H9 (cell line): ENCODE results near the gene ANKRD13B. TPM values are rescaled to one million over a fixed set of nuclear protein-coding genes. Genes with fewer than 3 reads are reported as not detected.

Experiments
- DNase-seq: peaks from one replicate; pipeline ENCODE4 v3.0.0-alpha.2; 2017
- H2AFZ ChIP-seq: one replicate; pipeline ENCODE4 v1.6.1; 2013; ENCODE audit warnings: mild to moderate bottlenecking, low read length, control low read depth, moderate library complexity
- H2AK5ac ChIP-seq: 2 replicates; pipeline ENCODE4 v1.6.1; 2013; ENCODE audit warnings: low read length, control low read depth, mixed read lengths; ENCODE audit not compliant: insufficient read length
- H2BK120ac ChIP-seq: one replicate; pipeline ENCODE4 v1.6.1; 2013; ENCODE audit warnings: low read depth, mild to moderate bottlenecking, low read length, control low read depth, inconsistent platforms; ENCODE audit not compliant: poor library complexity, severe bottlenecking
- H2BK12ac ChIP-seq: 2 replicates; pipeline ENCODE4 v1.6.1; 2013; ENCODE audit warnings: low read length, control low read depth, mixed read lengths, low read depth; ENCODE audit not compliant: insufficient read length
- H2BK15ac ChIP-seq: 2 replicates; pipeline ENCODE4 v1.6.1; 2013; ENCODE audit warnings: low read depth, low read length, control low read depth
- H2BK20ac ChIP-seq: one replicate; pipeline ENCODE4 v1.6.1; 2013; ENCODE audit warnings: low read depth, mild to moderate bottlenecking, low read length, control low read depth, inconsistent platforms; ENCODE audit not compliant: poor library complexity, severe bottlenecking
- H2BK5ac ChIP-seq: 2 replicates; pipeline ENCODE4 v1.6.1; 2013; ENCODE audit warnings: low read length, control low read depth, mixed read lengths; ENCODE audit not compliant: insufficient read length
- H3K14ac ChIP-seq: 2 replicates; pipeline ENCODE4 v1.6.1; 2013; ENCODE audit warnings: low read length, control low read depth; ENCODE audit not compliant: insufficient read depth
- H3K18ac ChIP-seq: 2 replicates; pipeline ENCODE4 v1.6.1; 2013; ENCODE audit warnings: low read depth, mild to moderate bottlenecking, mixed read lengths, low read length, control low read depth; ENCODE audit not compliant: insufficient read length
- H3K23ac ChIP-seq: 2 replicates; pipeline ENCODE4 v1.6.1; 2013; ENCODE audit warnings: low read length, control low read depth, mixed read lengths, low read depth; ENCODE audit not compliant: insufficient read length
- H3K23me2 ChIP-seq: 2 replicates; pipeline ENCODE4 v1.6.1; 2013; ENCODE audit warnings: low read depth, mild to moderate bottlenecking, mixed read lengths, low read length, control low read depth; ENCODE audit not compliant: insufficient read length, poor library complexity, severe bottlenecking
- H3K27ac ChIP-seq: 2 replicates; pipeline ENCODE4 v1.5.1; 2013; ENCODE audit warnings: low read length, control low read depth, mixed read lengths, low read depth; ENCODE audit not compliant: insufficient read length
- H3K27me3 ChIP-seq: 2 replicates; pipeline ENCODE4 v1.6.1; 2013; ENCODE audit warnings: low read length, control low read depth, inconsistent platforms; ENCODE audit not compliant: insufficient read depth
- H3K4ac ChIP-seq: 2 replicates; pipeline ENCODE4 v1.6.1; 2013; ENCODE audit warnings: low read depth, mild to moderate bottlenecking, control low read depth, inconsistent platforms, low read length, moderate library complexity
- H3K4me1 ChIP-seq: 2 replicates; pipeline ENCODE4 v1.6.1; 2013; ENCODE audit warnings: low read length, control low read depth, inconsistent platforms; ENCODE audit not compliant: insufficient read depth
- H3K4me2 ChIP-seq: 2 replicates; pipeline ENCODE4 v1.6.1; 2013; ENCODE audit warnings: low read length, control low read depth, mixed read lengths; ENCODE audit not compliant: insufficient read length, insufficient read depth
- H3K56ac ChIP-seq: 2 replicates; pipeline ENCODE4 v1.6.1; 2013; ENCODE audit warnings: low read depth, mild to moderate bottlenecking, mixed read lengths, low read length, control low read depth; ENCODE audit not compliant: insufficient read length
- H3K79me1 ChIP-seq: 2 replicates; pipeline ENCODE4 v1.6.1; 2013; ENCODE audit warnings: low read depth, mild to moderate bottlenecking, moderate library complexity, low read length, control low read depth, inconsistent platforms; ENCODE audit not compliant: insufficient read depth, poor library complexity, severe bottlenecking
- H3K79me2 ChIP-seq: 2 replicates; pipeline ENCODE4 v1.6.1; 2013; ENCODE audit warnings: low read length, control low read depth, inconsistent platforms; ENCODE audit not compliant: insufficient read depth
- H3K9ac ChIP-seq: 2 replicates; pipeline ENCODE4 v1.6.1; 2013; ENCODE audit warnings: low read length, control low read depth, mixed read lengths; ENCODE audit not compliant: insufficient read length; ENCODE audit errors: extremely low read depth
- H3K9me3 ChIP-seq: one replicate; pipeline ENCODE4 v1.6.1; 2013; ENCODE audit warnings: low read depth, low read length, inconsistent platforms; ENCODE audit not compliant: control insufficient read depth
- H3T11ph ChIP-seq: one replicate; pipeline ENCODE4 v1.6.1; 2013; ENCODE audit warnings: mild to moderate bottlenecking, low read length, control low read depth, inconsistent platforms
- H4K20me1 ChIP-seq: one replicate; pipeline ENCODE4 v1.6.1; 2013; ENCODE audit not compliant: control insufficient read depth, insufficient read length, insufficient read depth
- H4K5ac ChIP-seq: 2 replicates; pipeline ENCODE4 v1.6.1; 2013; ENCODE audit warnings: low read depth, mild to moderate bottlenecking, mixed read lengths, low read length, control low read depth; ENCODE audit not compliant: insufficient read length
- H4K8ac ChIP-seq: replicated peaks from 2 replicates; pipeline ENCODE4 v1.6.1; 2013; ENCODE audit warnings: low read length, control low read depth, mixed read lengths, low read depth; ENCODE audit not compliant: insufficient read length
- H4K91ac ChIP-seq: 2 replicates; pipeline ENCODE4 v1.6.1; 2013; ENCODE audit warnings: low read depth, mild to moderate bottlenecking, moderate library complexity, mixed read lengths, low read length, control low read depth; ENCODE audit not compliant: insufficient read length
- H3K27ac Mint-ChIP-seq, 3 experiments: 2 replicates in 2 of 3; 3 replicates in 1 of 3; pipeline ENCODE4 v1.8.0; 2020 to 2021; ENCODE audit warnings: mixed read lengths in 3 of 3, mild to moderate bottlenecking in 1 of 3, moderate library complexity in 1 of 3
- H3K27me3 Mint-ChIP-seq: 2 replicates; pipeline ENCODE4 v1.8.0; 2021; ENCODE audit warnings: low read depth, mild to moderate bottlenecking, moderate library complexity, mixed read lengths
- H3K36me3 Mint-ChIP-seq, 3 experiments: 2 replicates in 2 of 3; 3 replicates in 1 of 3; pipeline ENCODE4 v1.8.0; 2020 to 2021; ENCODE audit warnings: low read depth in 3 of 3, mixed read lengths in 3 of 3; ENCODE audit not compliant: insufficient read depth in 1 of 3
- H3K4me1 Mint-ChIP-seq, 2 experiments: 2 replicates each; pipeline ENCODE4 v1.8.0; 2020; ENCODE audit warnings: mixed read lengths in 2 of 2
- H3K4me3 Mint-ChIP-seq, 2 experiments: 2 replicates in 1 of 2; 3 replicates in 1 of 2; pipeline ENCODE4 v1.8.0; 2020 to 2021; ENCODE audit warnings: mild to moderate bottlenecking in 2 of 2, mixed read lengths in 2 of 2, moderate library complexity in 1 of 2
- H3K9me3 Mint-ChIP-seq, 2 experiments: 2 replicates in 1 of 2; 3 replicates in 1 of 2; pipeline ENCODE4 v1.8.0; 2020; ENCODE audit warnings: mild to moderate bottlenecking in 2 of 2, mixed read lengths in 2 of 2, moderate library complexity in 1 of 2
- WGBS: extraction: QIAGEN DNeasy Blood & Tissue Kit; methylation state at CpG from one replicate; pipeline ENCODE4 v1.1.7; 2013; ENCODE audit warnings: missing lambda C conversion rate, low lambda C conversion rate, mixed read lengths; ENCODE audit not compliant: insufficient read length; ENCODE audit errors: extremely low coverage; 5-methylcytosine and 5-hydroxymethylcytosine counted together
- total RNA-seq: library from RNA; stranded (reverse); gene quantifications from 2 replicates; pipeline ENCODE4 v1.2.1, GENCODE V29; 2021
- TF ChIP-seq, protein P1 (sequence below): fragments of 200-600 bp; sonication (generic); conservative IDR thresholded peaks from 3 replicates; pipeline ENCODE4 v1.8.0; 2021; ENCODE audit warnings: antibody characterized with exemption, mild to moderate bottlenecking

Gene ANKRD13B
- total RNA-seq, 1 experiment from 2014 or later: 24.2 TPM

- peak overlapping the region in 2 of 3 experiments; percentile 61 to 74; a peak in 3 of 7 replicates for H3K27ac Mint-ChIP-seq
- Histone ChIP-seq H3K27me3 (no peaks in the 10 kb centered on the region), H4K20me1 (no peaks in the 10 kb centered on the region), H3K27ac (no peak overlapping the region), H2BK120ac (no peak overlapping the region), H3K23ac (no peak overlapping the region), H3K4me1 (0 out of 2 replicates have a peak, but pooled peaks cover 2% of the 10 kb centered on the region), H2AK5ac (no peak overlapping the region), H2AFZ (no peak overlapping the region), H3K23me2 (no peaks in the 10 kb centered on the region), H3K4ac (no peak overlapping the region), H3K79me1 (no peaks in the 10 kb centered on the region), H3K4me2 (no peak overlapping the region), H3K56ac (no peak overlapping the region), H3K79me2 (no peaks in the 10 kb centered on the region), H4K8ac (no peak overlapping the region), H2BK15ac (no peak overlapping the region), H2BK20ac (no peak overlapping the region), H4K5ac (no peak overlapping the region), H3K9me3 (no peaks in the 10 kb centered on the region), H3K9ac (no peak overlapping the region), H2BK5ac (no peak overlapping the region), H3T11ph (no peak overlapping the region), H2BK12ac (no peak overlapping the region), H4K91ac (no peak overlapping the region), H3K18ac (no peak overlapping the region), H3K14ac (no peak overlapping the region)
- TF ChIP-seq, protein P1, sequence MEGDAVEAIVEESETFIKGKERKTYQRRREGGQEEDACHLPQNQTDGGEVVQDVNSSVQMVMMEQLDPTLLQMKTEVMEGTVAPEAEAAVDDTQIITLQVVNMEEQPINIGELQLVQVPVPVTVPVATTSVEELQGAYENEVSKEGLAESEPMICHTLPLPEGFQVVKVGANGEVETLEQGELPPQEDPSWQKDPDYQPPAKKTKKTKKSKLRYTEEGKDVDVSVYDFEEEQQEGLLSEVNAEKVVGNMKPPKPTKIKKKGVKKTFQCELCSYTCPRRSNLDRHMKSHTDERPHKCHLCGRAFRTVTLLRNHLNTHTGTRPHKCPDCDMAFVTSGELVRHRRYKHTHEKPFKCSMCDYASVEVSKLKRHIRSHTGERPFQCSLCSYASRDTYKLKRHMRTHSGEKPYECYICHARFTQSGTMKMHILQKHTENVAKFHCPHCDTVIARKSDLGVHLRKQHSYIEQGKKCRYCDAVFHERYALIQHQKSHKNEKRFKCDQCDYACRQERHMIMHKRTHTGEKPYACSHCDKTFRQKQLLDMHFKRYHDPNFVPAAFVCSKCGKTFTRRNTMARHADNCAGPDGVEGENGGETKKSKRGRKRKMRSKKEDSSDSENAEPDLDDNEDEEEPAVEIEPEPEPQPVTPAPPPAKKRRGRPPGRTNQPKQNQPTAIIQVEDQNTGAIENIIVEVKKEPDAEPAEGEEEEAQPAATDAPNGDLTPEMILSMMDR: no peak
- no peak for DNase-seq
- no peaks in the 10 kb centered on the region for H3K27me3 Mint-ChIP-seq
- peaks cover 22 to 25% of the 10 kb centered on the region in 2 experiments for H3K4me1 Mint-ChIP-seq
- H3K36me3 Mint-ChIP-seq: peaks cover 10 to 12% (median 11%) of the 10 kb centered on the region in 3 experiments; a peak in 6 of 7 replicates
- H3K4me3 Mint-ChIP-seq: no peak overlapping the region
- WGBS: no CpG with 5 or more reads among the region's 2 CpGs
- H3K9me3 Mint-ChIP-seq: no peaks in the 10 kb centered on the region
These were observed 47.5 kb downstream of the ANKRD13B start for GRCh38 chr17:29640413-29640812.
